HG02840 (cell line): Measurements from ENCODE around the gene MAP3K5.
"Not testable (repeated sequence)": the region's sequence is repeated elsewhere in the genome, so short reads cannot be mapped to it uniquely, and the experiment has no call there.

Source experiments
- ATAC-seq: cut with Tn5 transposase; IDR thresholded peaks from one replicate; pipeline ENCODE4 v1.9.1; 2021; ENCODE audit warnings: mild to moderate bottlenecking, moderate library complexity, moderate number of reproducible peaks; ENCODE audit not compliant: unreplicated experiment, low FRiP score

Gene MAP3K5

GRCh38 chr6:136591617-136592016 is 200.7 kb downstream of the MAP3K5 start:
- no peak for ATAC-seq

- ATAC-seq, result not testable (repeated sequence)
These were observed 201.4 kb downstream of the MAP3K5 start for GRCh38 chr6:136590846-136591245.

- no peak for ATAC-seq
These were observed 204.8 kb downstream of the MAP3K5 start for GRCh38 chr6:136587527-136587926.

GRCh38 chr6:136586295-136586694 is 206.0 kb downstream of the MAP3K5 start:
- ATAC-seq, result no peak

GRCh38 chr6:136585523-136585922 is 206.8 kb downstream of the MAP3K5 start:
- ATAC-seq, result not testable (repeated sequence)

GRCh38 chr6:136584290-136584689 is 208.0 kb downstream of the MAP3K5 start:
- not testable (repeated sequence) for ATAC-seq

GRCh38 chr6:136582711-136583471 is 209.4 kb downstream of the MAP3K5 start:
- ATAC-seq, result no peak

GRCh38 chr6:136579800-136580199 is 212.5 kb downstream of the MAP3K5 start:
- ATAC-seq, result no peak

- no peak for ATAC-seq
These were observed 215.5 kb downstream of the MAP3K5 start for GRCh38 chr6:136576821-136577220.

- ATAC-seq, result no peak
These were observed 220.8 kb downstream of the MAP3K5 start for GRCh38 chr6:136571496-136571895.

- no peak for ATAC-seq
These were observed 221.2 kb downstream of the MAP3K5 start for GRCh38 chr6:136571065-136571464.

GRCh38 chr6:136568129-136568528 is 224.1 kb downstream of the MAP3K5 start:
- ATAC-seq, result no peak

- ATAC-seq, result no peak
These were observed 224.6 kb downstream of the MAP3K5 start for GRCh38 chr6:136567688-136568087.

- no peak for ATAC-seq
These were observed 225.4 kb downstream of the MAP3K5 start for GRCh38 chr6:136566851-136567250.

GRCh38 chr6:136566007-136566487 is 226.2 kb downstream of the MAP3K5 start:
- ATAC-seq, result no peak

- no peak for ATAC-seq
These were observed 228.1 kb downstream of the MAP3K5 start for GRCh38 chr6:136564180-136564579.

- no peak for ATAC-seq
These were observed 228.7 kb downstream of the MAP3K5 start for GRCh38 chr6:136563386-136564152.

- ATAC-seq, result no peak
These were observed 230.1 kb downstream of the MAP3K5 start for GRCh38 chr6:136562211-136562610.

GRCh38 chr6:136553166-136553787 is 239.0 kb downstream of the MAP3K5 start:
- ATAC-seq, result no peak

GRCh38 chr6:136552054-136552453 is 240.2 kb downstream of the MAP3K5 start:
- no peak for ATAC-seq

- ATAC-seq, result no peak
These were observed 241.2 kb downstream of the MAP3K5 start for GRCh38 chr6:136551103-136551502.
